Esophagus squamous epithelium (tissue), 4 donors: Measurements from ENCODE around the gene CTDP1.

Experiments
- CTCF ChIP-seq, 6 experiments: fragments of 450-650 bp in 4 of 6; fragments of 200-600 bp in 2 of 6; sonication (generic) in 2 of 6; IDR thresholded peaks; one replicate each; pipeline ENCODE4 v1.5.1; 2016 to 2019; ENCODE audit warnings: antibody characterized with exemption in 6 of 6, mild to moderate bottlenecking in 4 of 6, moderate library complexity in 4 of 6
- POLR2A ChIP-seq, 4 donors: fragments of 450-650 bp; IDR thresholded peaks; one replicate each; pipeline ENCODE4 v1.6.1; 2017; ENCODE audit warnings: antibody characterized with exemption in 4 of 4, mild to moderate bottlenecking in 4 of 4, moderate library complexity in 3 of 4

- no peak for TF ChIP-seq CTCF (IDR thresholded peaks at IDR 0.05)
- no peak for TF ChIP-seq POLR2A (IDR thresholded peaks at IDR 0.05)
These were observed 19.2 kb downstream of the CTDP1 start for GRCh38 chr18:79698668-79699335.
